IPS-15b (cell line): ENCODE data around the gene SMIM23.
"Not testable (repeated sequence)": the region's sequence is repeated elsewhere in the genome, so short reads cannot be mapped to it uniquely, and the experiment has no call there.

Experiments
- H3K27me3 ChIP-seq: one replicate; pipeline ENCODE4 v1.6.1; 2013; ENCODE audit warnings: low read length; ENCODE audit not compliant: control insufficient read depth, insufficient read depth
- H3K36me3 ChIP-seq: one replicate; pipeline ENCODE4 v1.6.1; 2013; ENCODE audit warnings: low read length; ENCODE audit not compliant: control insufficient read depth, insufficient read depth
- H3K4me1 ChIP-seq: one replicate; pipeline ENCODE4 v1.6.1; 2013; ENCODE audit warnings: mild to moderate bottlenecking, low read length; ENCODE audit not compliant: control insufficient read depth, insufficient read depth
- H3K4me3 ChIP-seq: one replicate; pipeline ENCODE4 v1.5.1; 2013; ENCODE audit warnings: low read depth, low read length
- H3K9ac ChIP-seq: one replicate; pipeline ENCODE4 v1.6.1; 2013; ENCODE audit warnings: low read depth, mild to moderate bottlenecking, low read length
- H3K9me3 ChIP-seq: one replicate; pipeline ENCODE4 v1.6.1; 2013; ENCODE audit warnings: mild to moderate bottlenecking, low read length; ENCODE audit not compliant: control insufficient read depth, insufficient read depth

Gene SMIM23

GRCh38 chr5:171776213-171776612 lies 9.4 kb upstream of the SMIM23 start:
- H3K4me3 ChIP-seq, result no peak overlapping the region
- no peaks in the 10 kb centered on the region for H3K4me1 ChIP-seq
- no peak overlapping the region for H3K9ac ChIP-seq
- H3K36me3 ChIP-seq, result no peaks in the 10 kb centered on the region
- no peaks in the 10 kb centered on the region for H3K27me3 ChIP-seq
- H3K9me3 ChIP-seq, result no peaks in the 10 kb centered on the region

- Histone ChIP-seq H3K9ac (no peak overlapping the region), H3K9me3 (no peaks in the 10 kb centered on the region), H3K4me3 (no peak overlapping the region), H3K4me1 (no peaks in the 10 kb centered on the region), H3K27me3 (no peaks in the 10 kb centered on the region), H3K36me3 (no peaks in the 10 kb centered on the region)
Observed at GRCh38 chr5:171776770-171777759, 8.6 kb upstream of the SMIM23 start.

- H3K4me1 ChIP-seq, H3K36me3 ChIP-seq, H3K4me3 ChIP-seq, H3K27me3 ChIP-seq, H3K9me3 ChIP-seq, H3K9ac ChIP-seq: not testable (repeated sequence)
Observed at GRCh38 chr5:171781744-171782143, 3.9 kb upstream of the SMIM23 start.

GRCh38 chr5:171782332-171782966 lies 3.2 kb upstream of the SMIM23 start:
- Histone ChIP-seq H3K4me1 (no peaks in the 10 kb centered on the region), H3K4me3 (no peak overlapping the region)

GRCh38 chr5:171783051-171783450 lies 2.6 kb upstream of the SMIM23 start:
- Histone ChIP-seq H3K4me3 (no peak overlapping the region), H3K9ac (no peak overlapping the region), H3K9me3 (no peaks in the 10 kb centered on the region), H3K4me1 (no peaks in the 10 kb centered on the region), H3K36me3 (no peaks in the 10 kb centered on the region), H3K27me3 (no peaks in the 10 kb centered on the region)

More at GRCh38 chr5:171782332-171782966, 3.2 kb upstream of the SMIM23 start:
- no peaks in the 10 kb centered on the region for H3K9me3 ChIP-seq
- no peaks in the 10 kb centered on the region for H3K36me3 ChIP-seq
- H3K27me3 ChIP-seq, result no peaks in the 10 kb centered on the region
- no peak overlapping the region for H3K9ac ChIP-seq

GRCh38 chr5:171789353-171789752 lies 3.7 kb downstream of the SMIM23 start:
- no peaks in the 10 kb centered on the region for H3K36me3 ChIP-seq
- H3K9ac ChIP-seq, result no peak overlapping the region
- H3K27me3 ChIP-seq, result no peaks in the 10 kb centered on the region
- no peaks in the 10 kb centered on the region for H3K9me3 ChIP-seq
- H3K4me1 ChIP-seq, result no peaks in the 10 kb centered on the region
- no peak overlapping the region for H3K4me3 ChIP-seq

- H3K4me3 ChIP-seq, result no peak overlapping the region
- H3K9me3 ChIP-seq, result no peaks in the 10 kb centered on the region
- no peaks in the 10 kb centered on the region for H3K36me3 ChIP-seq
- no peaks in the 10 kb centered on the region for H3K4me1 ChIP-seq
- no peaks in the 10 kb centered on the region for H3K27me3 ChIP-seq
- no peak overlapping the region for H3K9ac ChIP-seq
Observed at GRCh38 chr5:171790408-171790807, 4.8 kb downstream of the SMIM23 start.

- H3K4me3 ChIP-seq, result no peak overlapping the region
- H3K9ac ChIP-seq, result no peak overlapping the region
- H3K27me3 ChIP-seq, result no peaks in the 10 kb centered on the region
- no peaks in the 10 kb centered on the region for H3K36me3 ChIP-seq
- no peaks in the 10 kb centered on the region for H3K9me3 ChIP-seq
- H3K4me1 ChIP-seq, result no peaks in the 10 kb centered on the region
Observed at GRCh38 chr5:171794470-171794960, 8.9 kb downstream of the SMIM23 start.

- Histone ChIP-seq H3K4me3 (no peak overlapping the region), H3K36me3 (no peaks in the 10 kb centered on the region), H3K9ac (no peak overlapping the region), H3K27me3 (no peaks in the 10 kb centered on the region), H3K4me1 (no peaks in the 10 kb centered on the region), H3K9me3 (no peaks in the 10 kb centered on the region)
Observed at GRCh38 chr5:171795381-171795780, 9.8 kb downstream of the SMIM23 start.

GRCh38 chr5:171796436-171796835 lies 10.8 kb downstream of the SMIM23 start:
- H3K4me3 ChIP-seq, result no peak overlapping the region
- H3K4me1 ChIP-seq, result no peaks in the 10 kb centered on the region
- H3K9me3 ChIP-seq, result no peaks in the 10 kb centered on the region

GRCh38 chr5:171797543-171797942 lies 11.9 kb downstream of the SMIM23 start:
- H3K36me3 ChIP-seq, result no peaks in the 10 kb centered on the region
- H3K4me1 ChIP-seq, result no peaks in the 10 kb centered on the region
- no peak overlapping the region for H3K9ac ChIP-seq
- H3K4me3 ChIP-seq, result no peak overlapping the region
- H3K27me3 ChIP-seq, result no peaks in the 10 kb centered on the region
- H3K9me3 ChIP-seq, result no peaks in the 10 kb centered on the region

More at GRCh38 chr5:171796436-171796835, 10.8 kb downstream of the SMIM23 start:
- Histone ChIP-seq H3K9ac (no peak overlapping the region), H3K36me3 (no peaks in the 10 kb centered on the region), H3K27me3 (no peaks in the 10 kb centered on the region)

- H3K9me3 ChIP-seq, result no peaks in the 10 kb centered on the region
- no peak overlapping the region for H3K9ac ChIP-seq
- H3K36me3 ChIP-seq, result no peaks in the 10 kb centered on the region
- H3K27me3 ChIP-seq, result no peaks in the 10 kb centered on the region
- no peak overlapping the region for H3K4me3 ChIP-seq
- no peaks in the 10 kb centered on the region for H3K4me1 ChIP-seq
Observed at GRCh38 chr5:171798418-171798817, 12.8 kb downstream of the SMIM23 start.
